HT1080 (cell line): ENCODE measurements around the gene SUSD6. TPM values are rescaled to one million over a fixed set of nuclear protein-coding genes. Genes with fewer than 3 reads are reported as not detected.
"Not testable (repeated sequence)": the region's sequence is repeated elsewhere in the genome, so short reads cannot be mapped to it uniquely, and the experiment has no call there.

Experiments used
- DNase-seq: peaks from one replicate; pipeline ENCODE4 v3.0.0-alpha.2; 2015; ENCODE audit warnings: low read depth
- total RNA-seq: library from RNA; depleted of rRNA; stranded (reverse); fragments of >200 nt; shearing (Covaris generic); gene quantifications from 2 replicates; pipeline ENCODE4 v1.2.3, GENCODE V29; 2014

SUSD6 gene
- total RNA-seq, 1 experiment from 2014 or later: 4.3 TPM

DNA sequence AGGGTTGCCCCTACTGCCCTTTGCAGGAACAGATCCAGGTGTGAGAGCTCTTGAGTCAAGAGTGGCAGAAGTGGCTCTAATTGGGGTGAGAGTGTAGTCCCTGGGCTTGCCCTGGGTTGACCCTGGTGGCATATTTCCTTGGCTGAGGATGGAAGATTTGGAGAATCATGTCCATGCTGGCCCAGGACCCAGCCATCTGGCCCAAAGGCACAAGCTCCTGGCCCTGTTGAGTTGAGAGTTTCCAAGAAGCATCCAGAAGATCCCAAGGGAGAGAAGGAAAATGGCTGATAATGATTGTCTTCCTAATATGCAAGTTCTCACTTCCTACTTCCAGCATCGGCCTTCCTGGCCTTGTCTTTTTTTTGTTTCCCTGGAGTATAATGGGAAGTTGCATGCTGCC is 100.1 kb downstream of the SUSD6 start:
- no peak for DNase-seq

GRCh38 chr14:69711881-69712560 is 100.6 kb downstream of the SUSD6 start:
- no peak for DNase-seq

DNA sequence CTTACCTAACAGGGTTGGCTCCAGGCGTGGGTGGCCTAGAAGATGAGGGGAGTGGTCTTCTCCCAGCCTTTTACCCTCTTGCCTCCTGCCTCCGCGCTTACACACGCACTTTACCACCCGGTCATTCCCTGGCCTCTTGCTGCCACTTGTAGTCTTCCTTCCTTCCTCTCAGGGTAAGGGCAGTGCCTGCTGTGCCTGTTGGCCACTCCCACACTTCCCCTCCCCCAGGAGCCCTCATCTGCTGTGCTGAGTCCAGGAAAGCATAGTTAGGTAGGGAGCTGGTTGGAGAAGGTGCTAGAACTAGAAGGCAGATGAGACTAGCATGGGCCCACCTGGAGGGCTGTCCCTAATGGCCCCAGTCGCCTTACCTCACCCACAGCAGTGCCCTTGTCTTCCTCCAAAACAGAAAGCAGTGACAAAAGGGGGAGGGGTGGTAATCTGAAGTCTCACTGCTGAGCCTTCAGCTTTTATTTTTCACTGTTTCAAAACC is 101.2 kb downstream of the SUSD6 start:
- no peak for DNase-seq

DNA sequence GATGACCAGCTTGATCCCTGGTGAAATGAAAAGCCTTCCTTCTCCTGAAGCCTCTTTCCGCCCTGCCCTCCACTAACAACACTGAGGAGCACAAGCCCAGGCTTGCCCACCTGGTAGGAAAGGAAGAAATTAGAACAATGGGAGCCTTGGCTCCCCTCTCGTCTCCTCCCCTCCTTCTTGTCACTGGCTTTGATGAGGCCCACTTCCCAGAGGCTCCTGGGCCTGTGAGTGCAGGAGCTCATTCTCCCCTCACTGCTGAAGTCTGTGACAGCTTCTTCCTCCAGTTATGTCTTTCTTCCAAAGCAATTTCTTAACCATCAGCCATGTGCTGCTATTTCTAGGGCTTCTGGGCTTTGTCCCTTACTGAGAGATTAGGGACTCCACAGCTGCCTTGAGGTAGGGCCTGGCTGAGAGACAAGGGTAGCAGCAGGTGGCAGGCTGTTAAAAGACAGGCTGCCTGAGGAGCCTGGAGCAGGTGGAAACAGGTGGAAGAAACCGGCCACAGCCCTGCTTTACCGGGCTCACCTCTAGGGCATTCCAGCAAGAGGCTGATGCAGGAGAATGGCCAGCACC is 101.9 kb downstream of the SUSD6 start:
- DNase-seq: no peak

DNA sequence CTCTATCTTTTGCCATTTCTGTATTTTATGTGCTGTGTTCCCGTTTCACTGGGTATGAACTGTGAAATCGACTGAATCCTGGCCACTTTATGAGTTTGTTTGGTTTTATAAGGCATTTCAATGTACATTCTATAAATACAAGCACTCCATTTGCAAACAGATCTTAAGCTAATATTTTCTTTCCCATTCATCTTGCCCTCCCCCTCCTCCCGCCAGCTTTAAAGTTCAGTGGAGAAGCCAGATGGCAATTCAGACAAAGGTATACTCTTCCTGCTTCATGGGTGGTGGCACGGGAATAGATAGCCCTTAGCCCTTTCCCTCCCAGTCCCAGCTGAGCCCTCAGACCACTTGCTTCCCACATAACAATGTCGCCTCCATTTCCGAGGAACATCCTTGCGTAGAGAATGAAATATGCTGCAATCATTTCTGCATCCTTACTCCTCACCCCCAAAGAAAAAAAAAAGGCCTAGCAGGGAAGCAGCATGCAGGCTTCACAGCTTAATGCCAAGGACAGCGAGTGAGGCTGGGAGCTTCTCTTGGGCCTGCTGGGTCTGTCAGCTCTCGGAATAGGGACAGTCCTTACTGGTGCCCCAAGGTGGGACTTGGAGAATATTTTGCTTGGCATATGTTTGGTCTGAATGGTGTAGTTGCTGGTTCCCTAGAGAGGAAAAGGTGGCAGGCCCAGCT is 102.7 kb downstream of the SUSD6 start:
- DNase-seq: no peak

GRCh38 chr14:69715725-69716477 is 104.5 kb downstream of the SUSD6 start:
- DNase-seq: peak; percentile 65

DNA sequence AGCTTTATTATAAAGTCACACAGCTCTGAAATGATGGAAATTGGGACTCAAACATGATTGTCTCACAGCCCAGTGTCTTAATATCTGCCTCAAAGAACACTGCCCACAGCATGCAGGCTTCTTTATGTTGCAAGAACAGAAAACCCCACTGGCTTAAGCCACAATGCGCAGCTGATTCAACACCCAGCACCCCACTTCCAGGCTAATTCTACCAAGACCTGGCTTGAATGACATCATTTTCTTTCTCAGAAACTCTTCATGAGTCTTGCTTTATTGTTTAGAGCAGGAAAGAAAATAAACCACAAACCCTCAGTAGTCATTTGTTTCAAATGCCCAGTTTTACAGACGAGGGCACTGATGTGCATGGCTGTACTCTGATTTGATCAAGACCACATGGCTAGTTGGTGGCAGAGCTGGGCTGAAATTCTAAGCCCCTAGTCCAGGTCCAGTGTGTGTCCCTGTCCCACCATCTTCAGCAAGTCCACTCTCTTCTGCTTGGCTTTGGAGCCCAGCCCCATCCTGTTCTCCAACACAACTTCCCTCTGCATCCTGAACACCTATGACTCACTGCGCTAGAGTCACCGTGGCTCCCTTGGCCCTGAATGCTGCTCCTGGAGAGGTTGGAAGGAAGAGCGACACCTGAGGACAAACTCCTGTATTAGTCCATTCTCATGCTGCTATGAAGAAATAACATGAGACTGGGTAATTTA is 105.2 kb downstream of the SUSD6 start:
- DNase-seq: peak; percentile 92

DNA sequence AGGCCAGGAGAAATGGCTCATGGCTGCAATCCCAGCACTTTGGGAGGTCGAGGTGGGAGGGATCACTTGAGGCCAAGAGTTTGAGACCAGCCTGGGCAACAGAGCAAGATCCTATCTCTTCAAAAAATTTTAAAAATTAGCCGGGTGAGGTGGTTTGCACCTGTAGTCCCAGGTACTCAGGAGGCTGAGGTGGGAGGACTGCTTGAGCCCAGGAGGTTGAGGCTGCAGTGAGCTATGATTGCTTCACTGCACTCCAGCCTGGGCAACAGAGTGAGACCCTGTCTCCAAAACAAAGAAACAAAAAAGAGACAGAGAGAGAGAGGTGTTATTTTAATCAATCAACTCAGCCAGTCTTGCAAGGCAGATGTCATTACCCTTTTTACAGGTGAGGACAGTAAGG is 107.2 kb downstream of the SUSD6 start:
- not testable (repeated sequence) for DNase-seq

DNA sequence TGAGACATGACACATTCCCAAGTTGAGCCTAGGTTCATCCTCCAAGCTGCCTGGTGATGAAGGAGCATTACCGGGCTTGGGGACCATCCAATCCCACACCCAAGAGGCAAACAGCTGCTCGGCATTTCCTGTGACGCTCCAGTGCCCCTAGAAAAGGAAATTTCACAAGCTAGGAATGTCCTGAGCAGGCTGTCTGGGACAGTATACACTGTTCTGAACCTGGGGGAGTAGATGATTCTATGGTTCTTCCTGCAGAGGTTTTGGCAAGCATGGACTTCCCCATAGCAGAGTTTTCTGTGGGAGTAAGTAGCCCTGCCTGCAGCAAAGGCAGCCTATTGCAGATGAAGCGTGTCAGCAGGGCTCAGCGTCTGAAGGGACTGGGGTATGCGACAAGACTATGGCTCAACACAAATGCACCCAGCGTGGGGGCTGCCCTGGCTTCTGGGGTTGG is 108.1 kb downstream of the SUSD6 start:
- peak; percentile 57 for DNase-seq

DNA sequence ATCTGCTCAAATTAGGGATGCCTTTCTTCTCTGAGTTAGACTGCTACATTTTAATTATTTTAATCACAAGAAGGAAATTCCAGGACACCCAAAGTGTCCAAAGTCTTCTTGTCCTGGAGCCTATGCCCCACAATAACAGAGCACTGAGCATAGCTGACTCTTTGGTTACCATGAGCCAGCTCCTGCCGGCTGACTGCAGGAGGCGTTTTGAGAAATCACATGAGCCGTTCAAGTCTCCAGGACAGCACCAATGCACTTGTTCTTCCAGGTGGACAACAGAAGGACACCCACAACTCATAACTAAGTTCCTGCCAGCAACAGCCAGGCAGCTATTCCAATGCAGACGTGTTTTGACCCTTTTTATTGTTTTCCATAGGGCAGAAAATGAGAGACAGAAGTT is 109.5 kb downstream of the SUSD6 start:
- DNase-seq: no peak

- DNase-seq: peak; percentile 66
These were observed 115.5 kb downstream of the SUSD6 start for GRCh38 chr14:69726761-69727511.

DNA sequence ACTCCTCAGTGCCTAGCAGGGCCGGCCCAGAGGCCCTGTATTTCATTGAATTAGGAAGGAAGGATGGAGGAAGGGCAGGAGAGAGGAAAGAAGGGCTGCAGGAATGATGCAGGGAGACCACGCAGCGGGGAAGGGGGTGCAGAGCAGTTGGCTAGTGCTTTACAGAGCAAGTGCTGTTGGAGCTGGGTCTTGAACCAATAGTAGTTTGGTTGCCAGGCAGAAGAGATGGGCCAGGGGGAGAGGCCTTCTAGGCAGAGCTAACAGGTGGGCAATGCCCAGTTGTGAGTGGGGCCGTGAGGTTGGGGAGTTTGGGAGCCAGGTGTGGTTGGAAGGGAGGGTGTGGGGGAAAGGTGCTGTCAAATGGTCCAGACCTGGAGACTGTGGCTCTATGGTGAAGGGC is 116.5 kb downstream of the SUSD6 start:
- DNase-seq: no peak

GRCh38 chr14:69731919-69732598 is 120.7 kb downstream of the SUSD6 start:
- not testable (repeated sequence) for DNase-seq

GRCh38 chr14:69736405-69736804 is 125.0 kb downstream of the SUSD6 start:
- DNase-seq: not testable (repeated sequence)

- no peak for DNase-seq
These were observed 129.7 kb downstream of the SUSD6 start for GRCh38 chr14:69741055-69741454.

- DNase-seq: no peak
These were observed 138.6 kb downstream of the SUSD6 start for GRCh38 chr14:69749956-69750355.

DNA sequence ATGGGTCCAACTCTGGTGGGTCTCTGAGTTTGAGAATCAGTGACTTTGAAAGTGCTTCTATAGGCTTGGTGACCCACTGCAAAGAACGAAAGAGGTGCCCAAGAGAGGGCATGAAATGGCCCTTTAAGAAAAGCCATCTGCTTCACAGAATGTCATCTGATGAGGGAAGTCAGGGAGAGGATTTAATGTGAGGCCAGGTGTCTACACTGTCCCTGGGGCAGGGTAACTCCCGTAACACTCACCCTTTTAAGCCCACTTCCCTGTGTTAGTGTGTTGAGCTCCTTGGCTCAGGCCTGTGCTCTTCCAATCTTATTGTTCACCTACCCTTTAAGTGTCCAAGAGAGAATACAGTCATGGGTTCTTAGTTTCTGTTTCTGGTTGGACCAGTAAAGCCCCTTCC is 139.1 kb downstream of the SUSD6 start:
- no peak for DNase-seq

GRCh38 chr14:69752773-69753172 is 141.4 kb downstream of the SUSD6 start:
- no peak for DNase-seq

- no peak for DNase-seq
These were observed 142.5 kb downstream of the SUSD6 start for GRCh38 chr14:69753860-69754259.

- DNase-seq: no peak
These were observed 143.1 kb downstream of the SUSD6 start for GRCh38 chr14:69754487-69754886.
